Pancreas (tissue), 10 donors: ENCODE measurements around the gene CDC37L1. TPM values are rescaled to one million over a fixed set of nuclear protein-coding genes. Genes with fewer than 3 reads are reported as not detected.

Experiments
- ATAC-seq, 4 donors: fragments of 200-7000 bp; cut with Tn5 transposase; one replicate each; pipeline versions ENCODE4 v1.8.0 to v1.9.1; 2020; ENCODE audit warnings: mild to moderate bottlenecking in 4 of 4, moderate library complexity in 4 of 4
- DNase-seq, 6 donors: peaks; one replicate each; pipeline ENCODE4 v3.0.0-alpha.2; 2020
- FAIRE-seq: peaks from 2 replicates; lab custom pipeline; 2012; peaks lifted over from hg19 to GRCh38; lab: Jason Lieb, UNC
- H3K27ac ChIP-seq, 4 donors: fragments of 200-600 bp; sonication (generic); 1 replicate in 3 of 4; 2 replicates in 1 of 4; pipeline versions ENCODE4 v1.5.0 to v1.8.0; 2020
- H3K27me3 ChIP-seq, 4 donors: fragments of 200-600 bp; one replicate each; pipeline ENCODE4 v1.8.0; 2021
- H3K36me3 ChIP-seq, 3 donors: fragments of 200-600 bp; sonication (generic) in 1 of 3; one replicate each; pipeline versions ENCODE4 v1.5.0 to v1.8.0; 2020 to 2021
- H3K4me1 ChIP-seq, 3 donors: fragments of 200-600 bp; one replicate each; pipeline ENCODE4 v1.8.0; 2021
- H3K4me3 ChIP-seq, 4 donors: fragments of 200-600 bp; sonication (generic) in 2 of 4; one replicate each; pipeline versions ENCODE4 v1.5.0 to v1.8.0; 2020 to 2021
- H3K9me3 ChIP-seq, 4 donors: fragments of 200-600 bp; one replicate each; pipeline ENCODE4 v1.8.0; 2021
- CTCF ChIP-seq, 4 donors: fragments of 200-600 bp; sonication (generic) in 3 of 4; IDR thresholded peaks; one replicate each; pipeline versions ENCODE4 v1.5.0 to v1.8.0; 2021; ENCODE audit warnings: antibody characterized with exemption in 4 of 4
- WGBS, 2 donors: extraction: QIAGEN DNeasy Blood & Tissue Kit; methylation state at CpG; one replicate each; pipeline ENCODE4 v1.1.7; 2013; 5-methylcytosine and 5-hydroxymethylcytosine counted together
- intact Hi-C, 3 donors: fragments of 100-400 bp; cut with DNase I; formaldehyde crosslinking; loops; one replicate each; pipeline versions ENCODE4 v1.11.1 to v1.14.2; 2022
- polyA plus RNA-seq, 2 donors: library from polyadenylated mRNA; stranded (reverse); fragments of 200-250 nt; gene quantifications; one replicate each; pipeline ENCODE4 v1.2.3, GENCODE V29; 2013
- total RNA-seq, 6 donors: library from RNA; stranded (reverse); fragmentation: NEBNext Ultra II Directional in 4 of 6; extraction: Animal tissue kit (Norgen Biotek cat#: 25700) in 4 of 6; gene quantifications; one replicate each; pipeline versions ENCODE4 v1.2.1 to v1.2.4, GENCODE V29; 2021 to 2023
- donor health status: healthy with polysubstance abuse.
- donor health status: DM: no; HTN: no; CAD: no; lungs with moderate emphysema.
- donor health status: DM: no; HTN: no; CAD: no.
- donor health status: control.
- donor health status: control.
- donor health status: Bipolar disorder and iron deficiency.
- donor health status: DM: yes; HTN: yes; CAD: no.
- donor health status: DM: no; HTN: no; CAD: no.
- donor health status: DM: no; HTN: no; CAD: no.
- donor health status: DM: yes; HTN: yes; CAD: no.

The CDC37L1 gene
- total and polyA plus RNA-seq, 8 donors: 5.4 to 13.4 (median 11.0) TPM

DNA sequence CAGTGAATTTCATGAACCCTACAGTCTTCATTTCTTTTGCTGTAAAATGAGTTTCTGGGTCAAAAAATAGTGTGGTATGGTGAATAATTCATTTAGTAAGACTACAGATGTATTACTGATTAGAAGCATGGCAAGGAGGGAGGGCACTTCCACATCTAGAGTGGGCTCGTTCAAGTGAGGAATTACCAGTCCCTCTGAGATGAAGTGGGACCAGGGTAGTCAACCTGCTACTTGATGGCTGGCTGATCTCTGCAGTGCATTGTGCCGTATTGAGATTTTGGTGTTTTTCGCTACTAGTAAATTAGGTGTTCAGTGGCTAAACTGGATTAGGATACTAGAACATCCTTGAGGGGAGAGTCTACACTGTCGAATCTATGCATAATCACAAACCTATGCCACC is 10.8 kb downstream of the CDC37L1 start:
- no peaks in the 10 kb centered on the region for H3K9me3 ChIP-seq
- peaks cover 4 to 15% (median 14%) of the 10 kb centered on the region in 3 donors for H3K4me1 ChIP-seq
- ATAC-seq (no peak), FAIRE-seq (no peak), DNase-seq (no peak)
- H3K27ac ChIP-seq: no peak overlapping the region
- H3K36me3 ChIP-seq: peaks cover 0 to 9% (median 3%) of the 10 kb centered on the region in 3 donors
- no peak overlapping the region for H3K4me3 ChIP-seq
- intact Hi-C loops: no loop called here
- TF ChIP-seq CTCF (IDR thresholded peaks at IDR 0.05): no peak
- H3K27me3 ChIP-seq: no peaks in the 10 kb centered on the region
- WGBS, 2 donors: 84 to 87% methylated on average over 4 of the region's 4 CpGs

GRCh38 chr9:4691795-4692194 is 12.4 kb downstream of the CDC37L1 start:
- H3K9me3 ChIP-seq: no peaks in the 10 kb centered on the region
- WGBS, 2 donors: 78 to 83% methylated on average over 3 of the region's 3 CpGs
- no peak overlapping the region for H3K4me3 ChIP-seq
- peaks cover 0 to 9% (median 7%) of the 10 kb centered on the region in 3 donors for H3K4me1 ChIP-seq
- DNase-seq (no peak), FAIRE-seq (no peak), ATAC-seq (no peak)
- no peak for TF ChIP-seq CTCF (IDR thresholded peaks at IDR 0.05)
- peaks cover 0 to 3% (median 0%) of the 10 kb centered on the region in 3 donors for H3K36me3 ChIP-seq
- no peak overlapping the region for H3K27ac ChIP-seq
- no peaks in the 10 kb centered on the region for H3K27me3 ChIP-seq
- intact Hi-C loops: no loop called here

- Histone ChIP-seq H3K4me1 (peaks cover 10 to 27% (median 12%) of the 10 kb centered on the region in 3 donors), H3K27me3 (no peaks in the 10 kb centered on the region), H3K9me3 (no peaks in the 10 kb centered on the region), H3K4me3 (no peak overlapping the region), H3K27ac (no peak overlapping the region), H3K36me3 (peaks cover 0 to 19% (median 14%) of the 10 kb centered on the region in 3 donors)
- intact Hi-C loops: no loop called here
- peak in 4 of 6 donors; percentile 31 to 65 (median 42) for DNase-seq
- no peak for FAIRE-seq
- 38 to 45% methylated on average over 3 of the region's 3 CpGs for WGBS, 2 donors
- peak; percentile 89 to 97 (median 93) for ATAC-seq
- TF ChIP-seq CTCF (IDR thresholded peaks at IDR 0.05): no peak
These were observed 20.7 kb downstream of the CDC37L1 start for GRCh38 chr9:4700091-4700490.

GRCh38 chr9:4700932-4701331 is 21.6 kb downstream of the CDC37L1 start:
- Histone ChIP-seq H3K4me3 (no peak overlapping the region), H3K9me3 (no peaks in the 10 kb centered on the region), H3K36me3 (peaks cover 0 to 19% (median 14%) of the 10 kb centered on the region in 3 donors), H3K4me1 (peaks cover 10 to 27% (median 12%) of the 10 kb centered on the region in 3 donors), H3K27me3 (no peaks in the 10 kb centered on the region), H3K27ac (no peak overlapping the region)
- WGBS, 2 donors: 68 to 73% methylated on average over 2 of the region's 2 CpGs
- no peak for FAIRE-seq
- intact Hi-C loops: no loop called here
- DNase-seq: no peak
- ATAC-seq: no peak
- no peak for TF ChIP-seq CTCF (IDR thresholded peaks at IDR 0.05)

DNA sequence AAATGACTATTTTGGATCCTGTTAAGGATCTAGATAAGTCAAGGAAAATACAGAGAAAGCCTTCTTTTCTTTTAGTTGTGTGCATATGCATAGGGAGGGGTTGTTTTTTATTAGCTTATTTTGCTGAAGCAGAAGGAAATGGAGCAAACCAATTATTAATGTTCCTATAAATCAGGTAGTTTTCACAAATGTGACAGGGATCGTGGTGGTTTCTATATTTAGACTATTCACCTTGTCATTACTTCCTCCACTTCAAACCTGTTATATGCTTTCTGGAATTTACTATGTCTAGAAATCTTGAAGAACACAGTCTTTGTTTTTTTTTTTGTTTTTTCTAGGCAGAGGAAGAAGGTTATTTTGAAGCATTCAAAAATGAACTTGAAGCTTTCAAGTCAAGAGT is 22.2 kb downstream of the CDC37L1 start:
- 23 to 49% methylated on average over 1 of the region's 1 CpG for WGBS, 2 donors
- intact Hi-C loops: no loop called here
- H3K27me3 ChIP-seq: no peaks in the 10 kb centered on the region
- H3K36me3 ChIP-seq: peaks cover 0 to 19% (median 14%) of the 10 kb centered on the region in 3 donors
- H3K27ac ChIP-seq: no peak overlapping the region
- H3K9me3 ChIP-seq: no peaks in the 10 kb centered on the region
- no peak for ATAC-seq
- H3K4me3 ChIP-seq: no peak overlapping the region
- no peak for DNase-seq
- peaks cover 10 to 27% (median 12%) of the 10 kb centered on the region in 3 donors for H3K4me1 ChIP-seq
- FAIRE-seq: no peak
- TF ChIP-seq CTCF (IDR thresholded peaks at IDR 0.05): no peak
